AG09309 (cell line): Measurements from ENCODE around the gene NHS.

ENCODE experiments used
- DNase-seq: peaks from one replicate; pipeline ENCODE4 v3.0.0-alpha.2; 2010; ENCODE audit warnings: low read depth
- H3K4me3 ChIP-seq: 2 replicates; pipeline ENCODE4 v1.5.1; 2011; ENCODE audit warnings: mild to moderate bottlenecking, low read depth, low read length, moderate library complexity; ENCODE audit not compliant: control insufficient read depth
- TF ChIP-seq, protein P1 (sequence below): IDR thresholded peaks from 2 replicates; pipeline ENCODE4 v1.5.1; 2011; ENCODE audit warnings: mild to moderate bottlenecking, low read depth, low read length, inconsistent platforms; ENCODE audit not compliant: insufficient read depth, control insufficient read depth; ENCODE audit errors: missing control alignments

Gene NHS

DNA sequence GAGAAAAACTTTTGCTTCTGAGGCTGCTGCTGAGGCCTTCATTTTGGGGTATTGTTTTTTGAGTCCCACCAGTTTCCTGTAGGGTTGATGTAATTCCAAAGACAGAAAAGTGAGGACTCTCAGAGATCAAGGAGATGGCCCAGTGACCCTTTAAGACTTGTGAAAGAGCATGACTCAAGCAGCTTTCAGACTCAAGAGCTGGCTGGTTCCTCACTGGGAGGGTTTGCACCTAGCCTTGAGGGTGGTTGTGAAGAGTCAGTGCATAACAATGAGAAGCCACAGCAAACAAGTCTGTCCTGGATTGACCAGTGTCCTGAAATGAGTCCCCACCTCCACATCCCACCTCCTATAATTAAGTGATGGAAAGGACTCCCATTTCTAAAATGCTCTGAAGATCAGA, 89.2 kb downstream of the NHS start:
- H3K4me3 ChIP-seq: no peak overlapping the region
- peak; percentile 18 for DNase-seq

DNA sequence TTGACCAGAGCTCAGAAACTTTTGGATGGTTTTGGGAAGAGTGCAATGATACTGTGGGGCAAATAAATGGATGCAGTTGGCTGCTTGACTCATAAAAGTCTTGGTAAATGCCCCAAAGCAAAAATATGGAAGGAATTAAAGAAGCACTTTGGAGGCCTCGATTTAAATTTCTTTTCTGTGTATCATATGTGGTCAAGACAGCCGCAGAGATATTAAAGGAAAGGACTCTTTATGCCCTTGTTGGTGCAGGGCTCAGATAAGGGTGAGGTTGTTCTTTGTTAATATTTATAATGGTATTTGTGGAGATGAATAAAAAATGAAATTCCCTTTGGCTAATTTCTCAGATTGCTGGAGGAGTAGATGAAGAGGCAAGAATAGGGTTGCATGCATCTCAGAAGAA, 90.2 kb downstream of the NHS start:
- peak; percentile 29 for DNase-seq
- TF ChIP-seq, protein P1, sequence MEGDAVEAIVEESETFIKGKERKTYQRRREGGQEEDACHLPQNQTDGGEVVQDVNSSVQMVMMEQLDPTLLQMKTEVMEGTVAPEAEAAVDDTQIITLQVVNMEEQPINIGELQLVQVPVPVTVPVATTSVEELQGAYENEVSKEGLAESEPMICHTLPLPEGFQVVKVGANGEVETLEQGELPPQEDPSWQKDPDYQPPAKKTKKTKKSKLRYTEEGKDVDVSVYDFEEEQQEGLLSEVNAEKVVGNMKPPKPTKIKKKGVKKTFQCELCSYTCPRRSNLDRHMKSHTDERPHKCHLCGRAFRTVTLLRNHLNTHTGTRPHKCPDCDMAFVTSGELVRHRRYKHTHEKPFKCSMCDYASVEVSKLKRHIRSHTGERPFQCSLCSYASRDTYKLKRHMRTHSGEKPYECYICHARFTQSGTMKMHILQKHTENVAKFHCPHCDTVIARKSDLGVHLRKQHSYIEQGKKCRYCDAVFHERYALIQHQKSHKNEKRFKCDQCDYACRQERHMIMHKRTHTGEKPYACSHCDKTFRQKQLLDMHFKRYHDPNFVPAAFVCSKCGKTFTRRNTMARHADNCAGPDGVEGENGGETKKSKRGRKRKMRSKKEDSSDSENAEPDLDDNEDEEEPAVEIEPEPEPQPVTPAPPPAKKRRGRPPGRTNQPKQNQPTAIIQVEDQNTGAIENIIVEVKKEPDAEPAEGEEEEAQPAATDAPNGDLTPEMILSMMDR: no peak
- no peak overlapping the region for H3K4me3 ChIP-seq

More for the DNA sequence above, 89.2 kb downstream of the NHS start:
- TF ChIP-seq, protein P1: no peak

DNA sequence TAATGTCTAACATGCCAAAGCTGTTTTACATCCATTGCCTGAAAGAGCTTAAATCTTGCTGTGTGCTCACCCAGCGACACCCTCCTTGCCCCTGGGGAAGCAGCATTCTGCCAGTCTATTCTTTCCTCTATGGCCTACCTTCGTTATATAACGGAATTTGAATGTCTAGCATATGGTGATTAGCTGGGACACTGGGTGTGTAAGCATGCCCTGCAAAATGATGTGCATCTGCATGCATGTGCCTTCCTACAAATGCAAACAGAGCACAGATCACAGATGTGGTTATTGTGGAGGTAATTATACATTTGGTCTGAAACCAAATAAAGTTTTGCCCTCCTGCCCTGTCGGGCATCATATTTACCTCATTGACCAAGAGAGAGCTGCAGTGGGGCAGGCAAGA, 90.8 kb downstream of the NHS start:
- DNase-seq: no peak
- no peak overlapping the region for H3K4me3 ChIP-seq
- TF ChIP-seq, protein P1: no peak

DNA sequence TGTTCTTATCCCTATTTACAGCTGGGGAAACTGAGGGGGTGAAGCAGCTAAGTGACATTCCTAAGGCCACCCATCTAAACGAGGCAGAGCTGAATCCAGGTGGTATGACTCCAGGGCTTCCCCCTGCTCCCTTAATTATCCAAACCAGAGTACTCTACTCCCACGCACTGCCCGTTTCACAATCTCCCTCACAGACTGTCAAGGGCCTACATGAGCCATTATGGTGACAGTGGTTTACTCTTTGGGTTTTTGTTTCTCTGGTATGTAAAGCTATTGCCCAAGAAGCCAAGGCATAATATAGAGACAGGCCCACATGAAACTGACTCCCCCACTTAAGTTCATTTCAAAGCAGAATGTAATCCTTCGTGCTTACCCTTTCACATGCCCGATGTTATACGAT, 95.1 kb downstream of the NHS start:
- DNase-seq: no peak
- TF ChIP-seq, protein P1: no peak
- H3K4me3 ChIP-seq: no peak overlapping the region

DNA sequence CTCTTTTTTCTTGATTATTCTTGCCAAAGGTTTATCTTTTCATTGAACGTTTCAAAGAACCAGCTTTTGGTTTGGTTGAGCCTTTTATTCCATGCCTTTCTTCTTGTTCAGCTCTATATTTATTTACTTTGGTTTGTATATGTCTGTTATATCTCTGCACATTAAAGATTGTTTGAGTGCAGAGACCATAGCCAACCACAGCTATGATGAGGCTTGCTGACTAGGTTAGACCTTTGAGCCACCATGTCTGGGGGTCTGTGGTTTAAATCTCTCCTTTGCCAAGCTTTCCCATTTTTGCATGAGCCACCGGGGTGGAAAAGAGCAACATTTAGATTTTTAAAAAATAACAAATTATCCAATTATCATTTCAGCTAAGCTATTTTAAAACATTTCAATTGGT, 96.1 kb downstream of the NHS start:
- TF ChIP-seq, protein P1: no peak
- DNase-seq: no peak
- H3K4me3 ChIP-seq: no peak overlapping the region

DNA sequence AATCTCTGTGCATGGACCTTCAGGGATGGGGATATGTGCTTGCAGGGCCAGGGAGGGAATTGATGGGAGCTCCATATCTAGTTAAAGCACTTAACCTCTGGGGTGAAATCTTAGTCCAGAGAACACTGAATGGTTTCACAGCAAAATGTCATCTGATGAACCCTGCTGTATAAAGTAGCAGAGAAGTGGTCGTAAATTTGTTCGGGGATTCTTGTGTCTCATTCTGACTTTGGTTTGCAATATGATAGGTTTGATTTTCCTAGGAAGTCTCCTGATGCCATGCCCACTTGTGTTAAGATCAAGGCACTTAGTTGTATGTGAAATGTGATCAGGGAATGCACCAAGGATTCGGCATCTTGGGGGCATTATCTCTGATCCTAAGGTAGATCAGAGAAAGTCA, 96.9 kb downstream of the NHS start:
- TF ChIP-seq, protein P1: no peak
- DNase-seq: no peak
- no peak overlapping the region for H3K4me3 ChIP-seq

DNA sequence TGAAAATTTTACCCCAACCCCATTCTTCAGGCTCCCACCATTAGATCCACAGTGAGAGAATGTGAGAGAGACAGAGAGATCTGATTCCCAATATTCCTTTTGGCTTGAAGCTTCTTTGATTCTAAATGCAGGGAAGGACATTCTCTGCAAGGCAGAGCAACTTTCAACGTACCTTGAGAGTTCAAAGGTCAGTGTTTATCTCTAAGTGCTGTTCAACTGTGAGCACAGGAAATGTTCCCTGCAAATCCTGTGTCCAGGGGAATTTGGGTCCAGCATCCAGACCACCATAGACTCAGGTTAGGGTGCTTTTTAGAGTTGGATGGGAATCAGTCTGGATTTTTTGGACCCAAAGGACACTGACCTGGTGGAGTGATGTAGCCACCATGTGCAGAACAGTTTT, 97.4 kb downstream of the NHS start:
- DNase-seq: no peak
- no peak overlapping the region for H3K4me3 ChIP-seq
- TF ChIP-seq, protein P1: no peak
